ENCODE measurements around the gene OSBPL8.

DNA sequence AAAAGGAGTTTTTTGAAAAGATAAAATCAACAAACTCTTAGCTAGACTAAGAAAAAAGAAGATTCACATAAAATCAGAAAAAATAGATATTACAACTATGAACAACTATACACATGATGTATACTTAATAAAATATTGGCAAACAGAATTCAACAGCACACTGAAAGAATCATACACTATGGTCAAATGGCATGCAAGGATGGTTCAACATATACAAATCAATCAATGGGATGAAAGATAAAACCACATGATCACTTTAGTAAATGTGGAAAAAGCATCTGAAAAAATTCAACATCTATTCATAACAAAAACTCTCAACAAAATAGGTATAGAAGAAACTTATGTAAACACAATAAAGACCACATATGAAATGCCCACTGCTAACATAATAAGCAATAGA lies 126.8 kb downstream of the OSBPL8 start:
- TF ChIP-seq POLR2AphosphoS5 (IDR thresholded peaks at IDR 0.05; ENCODE audit: low read depth) (no peak), NANOG (IDR thresholded peaks at IDR 0.05; ENCODE audit: borderline replicate concordance) (no peak), EZH2 (IDR thresholded peaks at IDR 0.05; ENCODE audit: low read depth, unreplicated experiment) (no peak), JUNB (IDR thresholded peaks at IDR 0.05; ENCODE audit: unreplicated experiment) (no peak), STAT1 (IDR thresholded peaks at IDR 0.05; ENCODE audit: unreplicated experiment) (no peak), EZH2phosphoT487 (IDR thresholded peaks at IDR 0.05; ENCODE audit: unreplicated experiment) (no peak), CREB1 (CRISPR knock-in tag; IDR thresholded peaks at IDR 0.05; ENCODE audit: low read depth) (no peak), ZNF114 (CRISPR knock-in tag; IDR thresholded peaks at IDR 0.05) (no peak)
- TF ChIP-seq, protein P1, sequence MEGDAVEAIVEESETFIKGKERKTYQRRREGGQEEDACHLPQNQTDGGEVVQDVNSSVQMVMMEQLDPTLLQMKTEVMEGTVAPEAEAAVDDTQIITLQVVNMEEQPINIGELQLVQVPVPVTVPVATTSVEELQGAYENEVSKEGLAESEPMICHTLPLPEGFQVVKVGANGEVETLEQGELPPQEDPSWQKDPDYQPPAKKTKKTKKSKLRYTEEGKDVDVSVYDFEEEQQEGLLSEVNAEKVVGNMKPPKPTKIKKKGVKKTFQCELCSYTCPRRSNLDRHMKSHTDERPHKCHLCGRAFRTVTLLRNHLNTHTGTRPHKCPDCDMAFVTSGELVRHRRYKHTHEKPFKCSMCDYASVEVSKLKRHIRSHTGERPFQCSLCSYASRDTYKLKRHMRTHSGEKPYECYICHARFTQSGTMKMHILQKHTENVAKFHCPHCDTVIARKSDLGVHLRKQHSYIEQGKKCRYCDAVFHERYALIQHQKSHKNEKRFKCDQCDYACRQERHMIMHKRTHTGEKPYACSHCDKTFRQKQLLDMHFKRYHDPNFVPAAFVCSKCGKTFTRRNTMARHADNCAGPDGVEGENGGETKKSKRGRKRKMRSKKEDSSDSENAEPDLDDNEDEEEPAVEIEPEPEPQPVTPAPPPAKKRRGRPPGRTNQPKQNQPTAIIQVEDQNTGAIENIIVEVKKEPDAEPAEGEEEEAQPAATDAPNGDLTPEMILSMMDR (conservative IDR thresholded peaks at IDR 0.05; ENCODE audit: low read depth in 2 of 2), result no peak
- TF ChIP-seq, protein P2, sequence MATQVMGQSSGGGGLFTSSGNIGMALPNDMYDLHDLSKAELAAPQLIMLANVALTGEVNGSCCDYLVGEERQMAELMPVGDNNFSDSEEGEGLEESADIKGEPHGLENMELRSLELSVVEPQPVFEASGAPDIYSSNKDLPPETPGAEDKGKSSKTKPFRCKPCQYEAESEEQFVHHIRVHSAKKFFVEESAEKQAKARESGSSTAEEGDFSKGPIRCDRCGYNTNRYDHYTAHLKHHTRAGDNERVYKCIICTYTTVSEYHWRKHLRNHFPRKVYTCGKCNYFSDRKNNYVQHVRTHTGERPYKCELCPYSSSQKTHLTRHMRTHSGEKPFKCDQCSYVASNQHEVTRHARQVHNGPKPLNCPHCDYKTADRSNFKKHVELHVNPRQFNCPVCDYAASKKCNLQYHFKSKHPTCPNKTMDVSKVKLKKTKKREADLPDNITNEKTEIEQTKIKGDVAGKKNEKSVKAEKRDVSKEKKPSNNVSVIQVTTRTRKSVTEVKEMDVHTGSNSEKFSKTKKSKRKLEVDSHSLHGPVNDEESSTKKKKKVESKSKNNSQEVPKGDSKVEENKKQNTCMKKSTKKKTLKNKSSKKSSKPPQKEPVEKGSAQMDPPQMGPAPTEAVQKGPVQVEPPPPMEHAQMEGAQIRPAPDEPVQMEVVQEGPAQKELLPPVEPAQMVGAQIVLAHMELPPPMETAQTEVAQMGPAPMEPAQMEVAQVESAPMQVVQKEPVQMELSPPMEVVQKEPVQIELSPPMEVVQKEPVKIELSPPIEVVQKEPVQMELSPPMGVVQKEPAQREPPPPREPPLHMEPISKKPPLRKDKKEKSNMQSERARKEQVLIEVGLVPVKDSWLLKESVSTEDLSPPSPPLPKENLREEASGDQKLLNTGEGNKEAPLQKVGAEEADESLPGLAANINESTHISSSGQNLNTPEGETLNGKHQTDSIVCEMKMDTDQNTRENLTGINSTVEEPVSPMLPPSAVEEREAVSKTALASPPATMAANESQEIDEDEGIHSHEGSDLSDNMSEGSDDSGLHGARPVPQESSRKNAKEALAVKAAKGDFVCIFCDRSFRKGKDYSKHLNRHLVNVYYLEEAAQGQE (IDR thresholded peaks at IDR 0.05; ENCODE audit: unreplicated experiment), result no peak

Data from GM23338 (cell line).